A673 (cell line): ENCODE measurements around the gene ZMYM1. TPM values are rescaled to one million over a fixed set of nuclear protein-coding genes. Genes with fewer than 3 reads are reported as not detected.
A peak's percentile ranks its signal among the peaks of the same experiment; 100 is the strongest.
"Not testable (repeated sequence)": the region's sequence is repeated elsewhere in the genome, so short reads cannot be mapped to it uniquely, and the experiment has no call there.

Experiments
- BruUV-seq: library from RNA; stranded (reverse); fragments of 400-500 nt; replicated peaks from 2 replicates; lab custom pipeline; 2021; lab: Mats Ljungman, UMichigan
- CTCF ChIA-PET: fragments of 300-600 bp; sonication (Branson Sonifier 250); formaldehyde crosslinking; loops from one replicate; lab custom pipeline; 2022; ENCODE audit warnings: antibody characterized with exemption; lab: Charles Lee
- POLR2A ChIA-PET: fragments of 300-600 bp; sonication (Branson Sonifier 250); formaldehyde crosslinking; loops from one replicate; lab custom pipeline; 2022; ENCODE audit warnings: antibody characterized with exemption; ENCODE audit not compliant: low non-redundant PET; lab: Charles Lee
- DNase-seq: peaks from one replicate; pipeline ENCODE4 v3.0.0-alpha.2; 2015; ENCODE audit warnings: low spot score
- H3K27ac ChIP-seq: fragments of 200-600 bp; sonication (generic); 2 replicates; pipeline ENCODE4 v1.5.1; 2016; ENCODE audit warnings: mixed run types, low read depth, mild to moderate bottlenecking, mixed read lengths, antibody characterized with exemption, low read length; ENCODE audit not compliant: poor library complexity, severe bottlenecking
- H3K27me3 ChIP-seq: fragments of 200-600 bp; sonication (generic); replicated peaks from 2 replicates; pipeline ENCODE4 v1.6.1; 2017; ENCODE audit warnings: mixed run types, low read depth, mild to moderate bottlenecking, mixed read lengths, antibody characterized with exemption, low read length; ENCODE audit not compliant: insufficient read depth, poor library complexity
- H3K36me3 ChIP-seq: fragments of 200-600 bp; sonication (generic); 2 replicates; pipeline ENCODE4 v1.6.1; 2016; ENCODE audit warnings: mixed run types, mild to moderate bottlenecking, mixed read lengths, antibody characterized with exemption, low read length; ENCODE audit not compliant: insufficient read depth, poor library complexity, severe bottlenecking
- H3K4me1 ChIP-seq: fragments of 200-600 bp; sonication (generic); 2 replicates; pipeline ENCODE4 v1.6.1; 2017; ENCODE audit warnings: mixed run types, mild to moderate bottlenecking, mixed read lengths, antibody characterized with exemption, low read length; ENCODE audit not compliant: insufficient read depth, poor library complexity, severe bottlenecking
- H3K4me3 ChIP-seq: fragments of 200-600 bp; sonication (generic); 2 replicates; pipeline ENCODE4 v1.5.1; 2016; ENCODE audit warnings: low read depth, mixed run types, mild to moderate bottlenecking, mixed read lengths, low read length; ENCODE audit not compliant: poor library complexity, severe bottlenecking
- H3K9me3 ChIP-seq: fragments of 200-600 bp; sonication (generic); 2 replicates; pipeline ENCODE4 v1.6.1; 2016; ENCODE audit warnings: mixed run types, low read depth, mild to moderate bottlenecking, mixed read lengths, antibody characterized with exemption, low read length; ENCODE audit not compliant: poor library complexity, severe bottlenecking
- EZH2 ChIP-seq: fragments of 200-600 bp; sonication (generic); IDR thresholded peaks from 2 replicates; pipeline ENCODE4 v1.6.1; 2017; ENCODE audit warnings: borderline replicate concordance, low read depth, mild to moderate bottlenecking, mixed read lengths, antibody characterized with exemption, low read length; ENCODE audit not compliant: poor library complexity, severe bottlenecking
- intact Hi-C: fragments of 100-400 bp; cut with micrococcal nuclease; formaldehyde crosslinking; loops from one replicate; pipeline ENCODE4 v1.10.0; 2022; ENCODE audit not compliant: unreplicated experiment
- total RNA-seq: library from RNA; stranded (reverse); gene quantifications from 2 replicates; pipeline ENCODE4 v1.2.3, GENCODE V29; 2021
- TF ChIP-seq, protein P1 (sequence below): fragments of 300-800, 200-600 bp; sonication (generic); conservative IDR thresholded peaks from 2 replicates; pipeline ENCODE4 v1.5.1; 2017; ENCODE audit warnings: low read depth, mild to moderate bottlenecking, antibody characterized with exemption, low read length, moderate library complexity, mixed read lengths

The ZMYM1 gene
- total RNA-seq, 1 experiment from 2014 or later = 36.1 TPM

GRCh38 chr1:35047188-35047858, 31.9 kb upstream of the ZMYM1 start:
- ChIA-PET CTCF (no interaction called here), POLR2A (no interaction called here)
- Histone ChIP-seq H3K27me3 (no peaks in the 10 kb centered on the region), H3K9me3 (no peaks in the 10 kb centered on the region), H3K4me3 (no peak overlapping the region), H3K36me3 (no peaks in the 10 kb centered on the region), H3K27ac (no peak overlapping the region), H3K4me1 (no peaks in the 10 kb centered on the region)
- intact Hi-C loops = no loop called here
- no TSS peak for BruUV-seq
- TF ChIP-seq, protein P1, sequence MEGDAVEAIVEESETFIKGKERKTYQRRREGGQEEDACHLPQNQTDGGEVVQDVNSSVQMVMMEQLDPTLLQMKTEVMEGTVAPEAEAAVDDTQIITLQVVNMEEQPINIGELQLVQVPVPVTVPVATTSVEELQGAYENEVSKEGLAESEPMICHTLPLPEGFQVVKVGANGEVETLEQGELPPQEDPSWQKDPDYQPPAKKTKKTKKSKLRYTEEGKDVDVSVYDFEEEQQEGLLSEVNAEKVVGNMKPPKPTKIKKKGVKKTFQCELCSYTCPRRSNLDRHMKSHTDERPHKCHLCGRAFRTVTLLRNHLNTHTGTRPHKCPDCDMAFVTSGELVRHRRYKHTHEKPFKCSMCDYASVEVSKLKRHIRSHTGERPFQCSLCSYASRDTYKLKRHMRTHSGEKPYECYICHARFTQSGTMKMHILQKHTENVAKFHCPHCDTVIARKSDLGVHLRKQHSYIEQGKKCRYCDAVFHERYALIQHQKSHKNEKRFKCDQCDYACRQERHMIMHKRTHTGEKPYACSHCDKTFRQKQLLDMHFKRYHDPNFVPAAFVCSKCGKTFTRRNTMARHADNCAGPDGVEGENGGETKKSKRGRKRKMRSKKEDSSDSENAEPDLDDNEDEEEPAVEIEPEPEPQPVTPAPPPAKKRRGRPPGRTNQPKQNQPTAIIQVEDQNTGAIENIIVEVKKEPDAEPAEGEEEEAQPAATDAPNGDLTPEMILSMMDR = no peak
- TF ChIP-seq EZH2 = no peak
- peak; percentile 11 for DNase-seq

DNA sequence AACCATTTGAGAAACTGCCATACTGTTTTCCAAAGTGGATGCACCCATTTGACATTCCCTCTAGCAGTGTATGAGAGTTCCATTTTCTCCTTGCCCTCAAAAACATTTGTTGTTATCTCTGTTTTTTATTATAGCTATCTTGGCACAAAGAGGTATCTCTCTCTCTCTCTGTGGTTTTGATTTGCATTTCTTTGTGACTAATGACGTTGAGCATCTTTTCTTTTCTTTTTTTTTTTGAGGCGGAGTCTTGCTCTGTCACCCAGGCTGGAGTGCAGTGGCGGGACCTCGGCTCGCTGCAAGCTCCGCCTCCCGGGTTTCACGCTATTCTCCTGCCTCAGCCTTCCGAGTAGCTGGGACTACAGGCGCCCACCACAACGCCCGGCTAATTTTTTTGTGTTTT, 30.1 kb upstream of the ZMYM1 start:
- Histone ChIP-seq H3K4me3 (no peak overlapping the region), H3K36me3 (no peaks in the 10 kb centered on the region), H3K27me3 (no peaks in the 10 kb centered on the region), H3K9me3 (no peaks in the 10 kb centered on the region), H3K4me1 (no peaks in the 10 kb centered on the region), H3K27ac (no peak overlapping the region)
- intact Hi-C loops = no loop called here
- no TSS peak for BruUV-seq
- POLR2A ChIA-PET = no interaction called here
- DNase-seq = peak; percentile 5
- CTCF ChIA-PET = no interaction called here
- TF ChIP-seq, protein P1 = no peak
- no peak for TF ChIP-seq EZH2

- BruUV-seq = no TSS peak
- intact Hi-C loops = no loop called here
Observed at GRCh38 chr1:35053433-35053832, 25.8 kb upstream of the ZMYM1 start.

GRCh38 chr1:35054282-35054681, 24.9 kb upstream of the ZMYM1 start:
- intact Hi-C loops, H3K27me3 ChIP-seq, DNase-seq, CTCF ChIA-PET, H3K4me3 ChIP-seq, H3K27ac ChIP-seq, H3K9me3 ChIP-seq, BruUV-seq, H3K4me1 ChIP-seq, H3K36me3 ChIP-seq, POLR2A ChIA-PET: not testable (repeated sequence)

More at GRCh38 chr1:35053433-35053832, 25.8 kb upstream of the ZMYM1 start:
- DNase-seq = no peak
- no peaks in the 10 kb centered on the region for H3K27me3 ChIP-seq
- no peak overlapping the region for H3K27ac ChIP-seq
- ChIA-PET CTCF (no interaction called here), POLR2A (no interaction called here)
- no peaks in the 10 kb centered on the region for H3K36me3 ChIP-seq
- H3K4me1 ChIP-seq = no peaks in the 10 kb centered on the region
- no peak for TF ChIP-seq EZH2
- TF ChIP-seq, protein P1 = no peak
- H3K4me3 ChIP-seq = no peak overlapping the region
- H3K9me3 ChIP-seq = no peaks in the 10 kb centered on the region

DNA sequence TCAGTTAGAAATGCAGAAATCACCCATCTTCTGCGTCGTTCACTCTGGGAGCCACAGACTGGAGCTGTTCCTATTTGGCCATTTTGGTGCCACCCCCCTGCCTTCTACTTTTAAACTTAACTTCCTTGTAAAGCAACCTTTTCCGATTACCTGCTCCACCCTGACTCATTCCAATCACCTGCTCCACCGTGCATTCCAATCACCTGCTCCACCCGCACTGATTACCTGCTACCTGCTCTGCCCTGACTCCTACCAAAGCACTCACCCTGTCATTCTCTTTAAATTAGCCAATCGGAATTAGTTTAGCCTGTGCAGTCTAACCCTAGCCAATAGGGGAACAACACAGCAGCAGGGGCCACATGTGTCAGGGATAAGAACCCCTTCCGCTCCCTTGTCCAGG, 20.9 kb upstream of the ZMYM1 start:
- H3K27ac ChIP-seq, POLR2A ChIA-PET, intact Hi-C loops, BruUV-seq, H3K4me1 ChIP-seq, H3K36me3 ChIP-seq, DNase-seq, H3K4me3 ChIP-seq, H3K27me3 ChIP-seq, CTCF ChIA-PET, H3K9me3 ChIP-seq: not testable (repeated sequence)
